ENCODE data around the gene STK32A. TPM values are rescaled to one million over a fixed set of nuclear protein-coding genes. Genes with fewer than 3 reads are reported as not detected.

The STK32A gene
- total and polyA plus RNA-seq, 2 experiments from 2014 or later: 0.83 to 1.1 TPM

- TF ChIP-seq, protein P1, sequence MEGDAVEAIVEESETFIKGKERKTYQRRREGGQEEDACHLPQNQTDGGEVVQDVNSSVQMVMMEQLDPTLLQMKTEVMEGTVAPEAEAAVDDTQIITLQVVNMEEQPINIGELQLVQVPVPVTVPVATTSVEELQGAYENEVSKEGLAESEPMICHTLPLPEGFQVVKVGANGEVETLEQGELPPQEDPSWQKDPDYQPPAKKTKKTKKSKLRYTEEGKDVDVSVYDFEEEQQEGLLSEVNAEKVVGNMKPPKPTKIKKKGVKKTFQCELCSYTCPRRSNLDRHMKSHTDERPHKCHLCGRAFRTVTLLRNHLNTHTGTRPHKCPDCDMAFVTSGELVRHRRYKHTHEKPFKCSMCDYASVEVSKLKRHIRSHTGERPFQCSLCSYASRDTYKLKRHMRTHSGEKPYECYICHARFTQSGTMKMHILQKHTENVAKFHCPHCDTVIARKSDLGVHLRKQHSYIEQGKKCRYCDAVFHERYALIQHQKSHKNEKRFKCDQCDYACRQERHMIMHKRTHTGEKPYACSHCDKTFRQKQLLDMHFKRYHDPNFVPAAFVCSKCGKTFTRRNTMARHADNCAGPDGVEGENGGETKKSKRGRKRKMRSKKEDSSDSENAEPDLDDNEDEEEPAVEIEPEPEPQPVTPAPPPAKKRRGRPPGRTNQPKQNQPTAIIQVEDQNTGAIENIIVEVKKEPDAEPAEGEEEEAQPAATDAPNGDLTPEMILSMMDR (IDR thresholded peaks at IDR 0.05; ENCODE audit: low read depth, low read length): no peak
- Histone ChIP-seq H3K36me3 (no peaks in the 10 kb centered on the region), H3K27me3 (no peaks in the 10 kb centered on the region)
These were observed 25.0 kb downstream of the STK32A start for GRCh38 chr5:147259837-147260236.

DNA sequence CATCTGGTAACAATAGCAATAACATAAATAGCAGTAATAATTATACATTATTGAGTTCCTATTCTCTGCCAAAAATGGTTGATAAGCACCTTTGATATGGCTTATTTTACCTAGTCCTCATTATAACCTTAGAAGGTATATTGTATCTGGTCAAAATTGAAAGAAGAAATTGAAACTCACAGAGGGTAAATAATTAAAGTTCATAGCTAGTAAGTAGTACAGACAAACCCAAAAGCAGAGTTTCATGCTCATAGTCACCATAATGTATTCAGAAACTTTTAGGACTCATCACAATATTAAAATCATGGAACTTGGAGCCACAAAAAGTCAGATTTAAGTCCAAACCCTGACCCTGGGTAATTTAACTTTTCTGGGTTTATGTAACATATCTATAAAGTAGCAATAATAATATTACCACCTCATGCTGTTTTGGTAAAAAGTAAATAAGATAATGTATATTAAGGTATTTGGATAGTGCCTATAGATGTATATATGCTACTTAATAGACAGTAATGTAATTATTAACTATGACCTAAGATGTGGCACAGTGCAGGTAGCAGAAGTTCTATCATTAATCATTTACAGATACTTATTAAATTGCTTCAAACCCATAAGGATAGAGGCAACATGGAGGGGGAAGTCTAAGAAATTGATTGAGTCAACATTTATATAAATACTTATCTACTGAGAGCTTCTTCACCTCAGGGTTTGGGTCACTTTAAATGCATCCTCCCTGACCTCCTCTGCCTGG lies 32.4 kb downstream of the STK32A start:
- no peak for DNase-seq (ENCODE audit: low read depth in 1 of 2, low spot score in 1 of 2)
- no peaks in the 10 kb centered on the region for H3K27me3 ChIP-seq
- TF ChIP-seq, protein P1 (IDR thresholded peaks at IDR 0.05; ENCODE audit: low read depth, low read length): no peak
- H3K9me3 ChIP-seq (ENCODE audit: low read depth): no peaks in the 10 kb centered on the region
- no peak overlapping the region for H3K27ac ChIP-seq
- no peaks in the 10 kb centered on the region for H3K4me1 ChIP-seq (ENCODE audit: low read depth)
- H3K36me3 ChIP-seq: no peaks in the 10 kb centered on the region
- H3K4me3 ChIP-seq: no peak overlapping the region

More at GRCh38 chr5:147259837-147260236, 25.0 kb downstream of the STK32A start:
- Histone ChIP-seq H3K27ac (no peak overlapping the region), H3K9me3 (ENCODE audit: low read depth) (no peaks in the 10 kb centered on the region), H3K4me1 (ENCODE audit: low read depth) (peaks cover 6% of the 10 kb centered on the region), H3K4me3 (no peak overlapping the region)
- no peak for DNase-seq (ENCODE audit: low read depth in 1 of 2, low spot score in 1 of 2)

GRCh38 chr5:147276497-147276896 lies 41.7 kb downstream of the STK32A start:
- H3K27ac ChIP-seq: no peak overlapping the region
- H3K4me1 ChIP-seq (ENCODE audit: low read depth): no peaks in the 10 kb centered on the region
- H3K27me3 ChIP-seq: no peaks in the 10 kb centered on the region
- H3K36me3 ChIP-seq: no peaks in the 10 kb centered on the region
- TF ChIP-seq, protein P1 (IDR thresholded peaks at IDR 0.05; ENCODE audit: low read depth, low read length): no peak
- no peaks in the 10 kb centered on the region for H3K9me3 ChIP-seq (ENCODE audit: low read depth)
- no peak for DNase-seq (ENCODE audit: low read depth in 1 of 2, low spot score in 1 of 2)
- H3K4me3 ChIP-seq: no peak overlapping the region

GRCh38 chr5:147286296-147286695 lies 51.5 kb downstream of the STK32A start:
- Histone ChIP-seq H3K4me1 (ENCODE audit: low read depth) (no peaks in the 10 kb centered on the region), H3K27ac (no peak overlapping the region), H3K36me3 (no peaks in the 10 kb centered on the region), H3K9me3 (ENCODE audit: low read depth) (no peaks in the 10 kb centered on the region), H3K4me3 (no peak overlapping the region), H3K27me3 (no peaks in the 10 kb centered on the region)
- DNase-seq (ENCODE audit: low read depth in 1 of 2, low spot score in 1 of 2): no peak
- TF ChIP-seq, protein P1 (IDR thresholded peaks at IDR 0.05; ENCODE audit: low read depth, low read length): no peak

DNA sequence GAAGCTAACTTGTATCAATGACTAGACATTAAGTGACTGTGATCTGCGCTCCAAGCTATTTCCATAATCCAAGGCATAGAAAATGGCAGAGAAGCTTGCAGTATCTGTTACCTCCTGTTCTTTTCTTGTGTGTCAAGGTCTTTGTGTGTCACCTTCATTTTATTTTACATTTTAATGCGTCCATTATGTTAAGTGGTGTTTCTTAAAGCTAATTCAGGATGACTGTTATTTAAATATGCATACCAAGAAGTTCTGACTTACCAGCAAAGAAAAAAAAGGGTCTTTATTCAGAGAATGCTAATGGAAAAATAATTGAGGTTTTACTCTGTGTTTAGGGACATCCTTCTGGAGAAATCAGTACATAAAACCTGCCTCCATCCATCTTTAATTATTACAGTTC lies 52.3 kb downstream of the STK32A start:
- H3K27ac ChIP-seq: no peak overlapping the region
- peaks cover 1% of the 10 kb centered on the region for H3K9me3 ChIP-seq (ENCODE audit: low read depth)
- no peak overlapping the region for H3K4me3 ChIP-seq
- H3K27me3 ChIP-seq: no peaks in the 10 kb centered on the region
- DNase-seq (ENCODE audit: low read depth in 1 of 2, low spot score in 1 of 2): no peak
- TF ChIP-seq, protein P1 (IDR thresholded peaks at IDR 0.05; ENCODE audit: low read depth, low read length): no peak
- no peaks in the 10 kb centered on the region for H3K4me1 ChIP-seq (ENCODE audit: low read depth)
- H3K36me3 ChIP-seq: no peaks in the 10 kb centered on the region

Measured in cardiac muscle cell (in vitro differentiated cells and primary cell).